ENCODE results near the gene ETV5.
"Not testable (repeated sequence)": the region's sequence is repeated elsewhere in the genome, so short reads cannot be mapped to it uniquely, and the experiment has no call there.

ETV5 gene

DNA sequence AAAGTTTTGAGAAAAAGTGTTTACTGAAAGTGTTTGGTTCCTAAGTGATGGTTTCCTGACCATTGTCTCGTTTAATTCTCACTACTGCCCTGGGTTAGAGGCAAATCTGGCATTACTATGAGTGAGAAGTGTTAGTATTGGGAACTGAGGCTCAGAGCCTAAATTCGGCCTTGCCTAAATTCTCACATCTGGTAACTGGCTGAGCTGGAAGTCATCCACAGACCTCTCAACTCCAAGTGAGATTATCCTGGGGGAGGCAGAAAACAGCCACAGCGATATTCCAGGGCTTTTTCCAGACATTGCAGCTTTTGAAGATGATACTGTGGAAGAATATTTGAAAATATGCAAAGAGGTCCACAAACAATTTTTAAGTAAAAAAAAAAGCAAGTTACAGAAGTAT lies 86.0 kb downstream of the ETV5 start:
- DNase-seq (ENCODE audit: low read depth in 2 of 2): no peak

DNA sequence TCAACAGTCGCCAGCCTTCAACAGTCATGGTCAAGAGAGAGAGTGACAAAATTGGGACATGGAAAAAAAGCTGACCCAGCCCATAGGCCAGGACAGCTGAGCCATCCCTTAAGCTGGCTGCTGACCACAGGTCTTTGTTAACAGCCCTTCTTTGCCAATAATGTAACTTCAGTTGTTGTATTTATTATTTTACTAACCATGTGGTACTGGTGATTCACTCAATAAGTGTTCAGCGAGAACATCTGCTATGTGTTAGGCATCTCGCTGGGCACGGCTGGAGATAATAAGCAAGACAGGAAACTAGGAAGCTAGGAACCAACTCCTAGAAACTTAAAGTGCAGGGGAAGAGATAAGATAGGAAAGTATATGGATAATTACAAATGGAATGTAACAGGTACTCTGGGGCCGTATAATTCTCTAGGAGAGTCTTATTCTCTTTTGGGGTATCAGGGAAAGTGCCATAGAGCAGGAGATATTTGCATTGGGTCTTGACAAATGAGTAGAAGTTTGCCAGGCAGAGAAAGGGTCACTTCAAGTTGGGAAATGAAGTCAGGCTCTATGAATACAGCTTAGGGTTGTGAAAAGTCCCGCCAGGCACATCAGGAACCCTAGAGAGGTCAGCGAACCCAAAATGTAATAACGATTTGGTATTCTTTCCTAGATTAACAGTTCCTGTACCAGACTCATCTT lies 87.1 kb downstream of the ETV5 start:
- DNase-seq (ENCODE audit: low read depth in 2 of 2): no peak

DNA sequence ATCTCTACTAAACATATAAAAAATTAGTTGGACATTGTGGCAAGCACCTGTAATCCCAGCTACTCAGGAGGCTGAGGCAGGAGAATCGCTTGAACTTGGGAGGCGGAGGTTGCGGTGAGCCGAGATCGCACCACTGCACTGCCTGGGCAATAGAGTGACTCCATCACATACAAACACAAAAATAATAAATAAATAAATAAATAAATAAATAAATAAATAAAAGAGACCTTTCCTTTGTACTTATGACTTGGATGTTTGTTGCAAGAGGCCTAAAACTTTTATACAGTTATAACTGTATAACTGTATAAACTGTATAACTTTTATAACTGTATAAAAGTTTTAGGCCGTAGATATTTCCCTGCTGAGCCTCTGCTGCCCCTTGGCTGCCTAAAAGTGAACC lies 87.6 kb downstream of the ETV5 start:
- DNase-seq (ENCODE audit: low read depth in 2 of 2): not testable (repeated sequence)

GRCh38 chr3:186019288-186019687 lies 89.6 kb downstream of the ETV5 start:
- DNase-seq (ENCODE audit: low read depth in 2 of 2): not testable (repeated sequence)

GRCh38 chr3:186014866-186015265 lies 94.0 kb downstream of the ETV5 start:
- no peak for DNase-seq (ENCODE audit: low read depth in 2 of 2)

- DNase-seq (ENCODE audit: low read depth in 2 of 2): no peak
Measured at GRCh38 chr3:186013312-186013711, 95.6 kb downstream of the ETV5 start.

GRCh38 chr3:186012137-186012536 lies 96.8 kb downstream of the ETV5 start:
- DNase-seq (ENCODE audit: low read depth in 2 of 2): no peak

DNA sequence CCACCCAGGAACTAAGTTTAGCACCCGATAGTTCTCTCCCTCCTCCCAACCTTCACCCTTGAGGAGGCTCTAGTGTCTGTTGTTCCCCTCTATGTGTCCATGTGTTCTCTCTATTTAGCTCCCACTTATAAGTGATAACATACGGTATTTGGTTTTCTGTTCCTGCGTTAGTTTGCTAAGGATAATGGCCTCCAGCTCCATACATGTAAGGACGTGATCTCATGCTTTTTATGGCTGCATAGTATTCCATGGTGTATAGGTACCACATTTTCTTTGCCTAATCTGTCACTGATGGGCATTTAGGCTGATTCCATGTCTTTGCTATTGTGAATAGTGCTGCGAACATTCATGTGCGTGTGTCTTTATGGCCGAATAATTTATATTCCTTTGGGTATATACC lies 104.2 kb downstream of the ETV5 start:
- DNase-seq (ENCODE audit: low read depth in 2 of 2): no peak

DNA sequence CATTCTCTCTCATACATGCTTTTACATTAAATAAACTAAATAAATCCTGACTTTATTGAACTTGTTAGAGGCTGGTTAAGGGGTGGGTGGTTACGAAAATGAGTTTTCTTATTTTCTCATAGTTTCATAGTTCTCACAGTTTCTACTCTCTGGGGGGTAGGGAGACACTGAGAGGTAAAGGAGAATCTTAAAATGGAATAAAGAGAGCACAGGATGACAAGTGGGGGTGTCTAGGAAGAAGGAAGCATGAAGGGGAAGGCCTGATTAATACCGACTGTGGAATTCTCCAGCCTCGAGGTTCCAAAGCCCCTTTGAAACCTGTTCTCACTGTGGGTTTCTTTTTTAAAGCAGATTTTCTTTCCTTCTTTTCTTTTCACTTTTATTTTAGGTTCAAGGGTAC lies 104.7 kb downstream of the ETV5 start:
- DNase-seq (ENCODE audit: low read depth in 2 of 2): no peak

GRCh38 chr3:186003610-186004009 lies 105.3 kb downstream of the ETV5 start:
- no peak for DNase-seq (ENCODE audit: low read depth in 2 of 2)

DNA sequence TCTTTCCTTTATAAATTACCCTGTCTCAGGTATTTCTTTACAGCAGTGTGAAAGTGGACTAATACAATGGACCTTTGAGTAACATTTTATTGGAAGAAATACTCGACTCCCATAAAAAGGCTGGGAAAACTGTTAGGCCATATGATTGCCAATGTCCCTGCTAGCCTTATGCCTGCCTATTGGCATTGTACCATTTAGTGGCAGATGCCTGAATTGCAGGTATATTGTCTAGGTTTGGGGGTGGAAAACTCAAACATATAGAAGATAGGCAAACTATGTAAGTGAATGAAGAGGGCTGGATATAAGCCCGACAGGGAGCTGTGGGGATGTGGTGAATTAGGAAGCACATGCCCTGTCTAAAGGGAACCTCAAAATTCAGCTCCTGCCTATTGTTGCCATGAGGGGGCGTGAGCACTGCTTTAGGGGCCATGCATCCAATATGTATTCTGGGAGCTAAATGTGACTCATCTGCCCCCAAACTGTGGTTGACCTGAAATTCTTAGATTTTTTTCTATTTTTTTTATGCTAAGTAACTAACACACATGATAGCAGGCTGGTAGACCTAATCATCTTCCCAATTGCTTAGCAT lies 105.9 kb downstream of the ETV5 start:
- no peak for DNase-seq (ENCODE audit: low read depth in 2 of 2)

- DNase-seq (ENCODE audit: low read depth in 2 of 2): no peak
Measured at GRCh38 chr3:186001842-186002241, 107.0 kb downstream of the ETV5 start.

DNA sequence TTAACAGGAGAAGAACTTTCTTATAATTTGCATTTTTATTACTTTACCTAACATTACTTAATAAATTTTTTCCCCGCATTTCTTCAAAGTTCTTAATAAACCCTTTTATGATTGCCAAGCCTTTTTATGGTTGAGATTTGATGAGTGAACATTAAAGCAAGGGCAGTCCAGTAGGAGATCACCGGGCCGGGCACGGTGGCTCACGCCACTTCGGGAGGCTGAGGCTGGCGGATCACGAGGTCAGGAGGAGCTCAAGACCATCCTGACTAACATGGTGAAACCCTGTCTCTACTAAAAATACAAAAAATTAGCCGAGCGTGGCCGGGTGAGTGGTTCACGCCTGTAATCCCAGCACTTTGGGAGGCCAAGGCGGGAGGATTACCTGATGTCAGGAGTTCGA lies 109.7 kb downstream of the ETV5 start:
- DNase-seq (ENCODE audit: low read depth in 2 of 2): no peak

DNA sequence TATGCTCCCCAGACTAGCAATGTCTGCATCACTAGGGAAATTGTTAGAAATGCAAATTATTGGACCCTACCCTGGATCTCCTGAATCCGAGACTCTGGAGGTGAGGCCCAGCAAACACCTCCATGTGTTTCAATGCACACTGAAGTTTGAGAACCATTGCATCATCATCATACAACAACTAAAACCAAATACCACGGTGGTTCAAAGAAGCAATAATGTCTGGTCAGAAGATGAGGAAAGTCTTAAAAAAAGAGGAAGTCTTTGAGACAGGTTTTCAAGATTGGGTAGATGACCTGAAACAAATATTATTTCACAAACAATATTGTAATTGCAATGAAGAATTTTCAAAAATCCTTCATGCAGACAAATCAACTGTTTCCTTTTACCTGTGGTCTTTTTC lies 110.8 kb downstream of the ETV5 start:
- no peak for DNase-seq (ENCODE audit: low read depth in 2 of 2)

DNA sequence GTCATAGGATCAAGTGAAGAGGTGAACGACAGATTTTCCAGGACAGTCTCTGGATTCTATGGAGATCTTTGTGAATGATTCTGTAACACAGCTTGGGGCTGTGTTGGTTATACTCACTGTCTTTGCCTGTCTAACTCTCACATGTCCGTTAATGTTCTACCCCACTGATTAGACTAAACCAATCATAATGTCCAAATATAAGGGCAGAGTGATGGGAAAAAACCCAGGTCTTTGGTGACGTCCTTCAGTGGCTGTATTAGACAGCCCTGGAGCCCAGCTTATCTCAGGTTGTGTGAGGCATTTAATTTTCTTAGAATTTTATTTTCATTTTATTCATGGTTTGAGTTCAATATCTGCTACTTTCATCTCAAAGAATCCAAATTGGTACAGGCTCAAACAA lies 111.8 kb downstream of the ETV5 start:
- DNase-seq (ENCODE audit: low read depth in 2 of 2): no peak

Measured in stimulated activated CD4-positive, alpha-beta T cell treated with anti-CD3 and anti-CD28 coated beads, Interleukin-15, amount 100 ng/mL, for 48 hours (primary cell).